ENCODE results near the gene EMP3. TPM values are rescaled to one million over a fixed set of nuclear protein-coding genes. Genes with fewer than 3 reads are reported as not detected.

The EMP3 gene
- total and polyA plus RNA-seq, 2 of the 13 experiments (the other 11 are each of a cell fraction or from before 2014, with no cell fraction given), result 2.2 to 7.8 TPM

DNA sequence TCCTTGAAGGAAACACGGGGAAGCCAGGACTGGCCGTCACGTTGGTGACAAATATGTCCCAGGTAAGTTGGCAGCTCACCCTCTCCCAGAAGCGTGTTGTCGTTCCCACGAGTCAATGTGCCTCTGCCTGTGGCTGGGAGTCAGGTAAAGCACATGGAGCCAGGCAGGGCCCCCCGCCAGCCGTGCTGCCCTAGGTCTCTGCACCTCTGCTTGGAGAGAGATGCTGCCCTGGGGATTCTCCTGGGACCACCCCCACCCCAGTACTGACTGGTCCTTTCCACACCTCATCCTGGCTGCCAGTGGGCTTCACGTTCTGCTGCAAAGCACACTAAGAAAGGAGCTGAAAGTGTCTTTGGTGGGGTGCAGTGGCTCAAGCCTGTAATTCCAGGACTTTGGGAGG is 45.6 kb upstream of the EMP3 start:
- Histone ChIP-seq H3K9me3 (ENCODE audit: low read length) (peaks cover 8% of the 10 kb centered on the region), H3K27ac (ENCODE audit: extremely low read length, insufficient read depth, low read length) (no peak overlapping the region), H2AFZ (ENCODE audit: low read length) (no peak overlapping the region), H3K79me2 (ENCODE audit: insufficient read depth, low read length) (no peaks in the 10 kb centered on the region), H3K4me2 (ENCODE audit: low read depth, low read length) (no peak overlapping the region), H3K4me3 (replicated peaks in 1 of 3; ENCODE audit: insufficient read depth in 1 of 3, low read depth in 2 of 3, low read length in 3 of 3) (no peak overlapping the region), H4K20me1 (ENCODE audit: insufficient read depth, low read length) (no peaks in the 10 kb centered on the region), H3K4me1 (ENCODE audit: insufficient read depth, low read length) (no peaks in the 10 kb centered on the region), H3K27me3 (ENCODE audit: control insufficient read depth in 1 of 2, insufficient read depth in 2 of 2, low read length in 2 of 2) (no peaks in the 10 kb centered on the region), H3K9ac (ENCODE audit: insufficient read depth, low read depth, low read length) (no peak overlapping the region), H3K36me3 (replicated peaks in 1 of 2; ENCODE audit: control insufficient read depth in 1 of 2, insufficient read depth in 2 of 2, low read length in 2 of 2) (peaks cover 12 to 25% of the 10 kb centered on the region in 2 experiments)
- FAIRE-seq, result no peak
- no peak for DNase-seq (ENCODE audit: low spot score)
- ATAC-seq, result no peak
- TF ChIP-seq ZNF614 (CRISPR knock-in tag; IDR thresholded peaks at IDR 0.05; ENCODE audit: borderline replicate concordance) (no peak), RFX5 (IDR thresholded peaks at IDR 0.05; ENCODE audit: low read depth, low read length) (no peak), CC2D1A (CRISPR knock-in tag; IDR thresholded peaks at IDR 0.05) (no peak), ZNF747 (CRISPR knock-in tag; IDR thresholded peaks at IDR 0.05; ENCODE audit: borderline replicate concordance) (no peak), KDM3A (CRISPR knock-in tag; IDR thresholded peaks at IDR 0.05; ENCODE audit: low read depth) (no peak), JUN (CRISPR knock-in tag; IDR thresholded peaks at IDR 0.05) (no peak), MAFG (CRISPR knock-in tag; IDR thresholded peaks at IDR 0.05) (no peak), HMGA1 (CRISPR knock-in tag; conservative IDR thresholded peaks at IDR 0.05) (no peak), CCAR2 (optimal IDR thresholded peaks at IDR 0.05; ENCODE audit: low read depth, low read length) (no peak), ZNF83 (CRISPR knock-in tag; IDR thresholded peaks at IDR 0.05; ENCODE audit: borderline replicate concordance) (no peak), ISX (CRISPR knock-in tag; conservative IDR thresholded peaks at IDR 0.05) (no peak)
- TF ChIP-seq, protein P1, sequence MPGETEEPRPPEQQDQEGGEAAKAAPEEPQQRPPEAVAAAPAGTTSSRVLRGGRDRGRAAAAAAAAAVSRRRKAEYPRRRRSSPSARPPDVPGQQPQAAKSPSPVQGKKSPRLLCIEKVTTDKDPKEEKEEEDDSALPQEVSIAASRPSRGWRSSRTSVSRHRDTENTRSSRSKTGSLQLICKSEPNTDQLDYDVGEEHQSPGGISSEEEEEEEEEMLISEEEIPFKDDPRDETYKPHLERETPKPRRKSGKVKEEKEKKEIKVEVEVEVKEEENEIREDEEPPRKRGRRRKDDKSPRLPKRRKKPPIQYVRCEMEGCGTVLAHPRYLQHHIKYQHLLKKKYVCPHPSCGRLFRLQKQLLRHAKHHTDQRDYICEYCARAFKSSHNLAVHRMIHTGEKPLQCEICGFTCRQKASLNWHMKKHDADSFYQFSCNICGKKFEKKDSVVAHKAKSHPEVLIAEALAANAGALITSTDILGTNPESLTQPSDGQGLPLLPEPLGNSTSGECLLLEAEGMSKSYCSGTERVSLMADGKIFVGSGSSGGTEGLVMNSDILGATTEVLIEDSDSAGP (CRISPR knock-in tag; IDR thresholded peaks at IDR 0.05; ENCODE audit: borderline replicate concordance), result no peak
- BruUV-seq (replicated peaks), result no TSS peak
- in situ Hi-C loops (cut with HindIII; ENCODE audit: extremely low pct_ligation_motif_present, low pct_unique_long_range_greater_than_20kb) (no loop called here), intact Hi-C loops (cut with micrococcal nuclease; ENCODE audit: unreplicated experiment) (no loop called here)
- ChIA-PET POLR2A (interaction anchor here (1.1 kb wide), 1 partner anchor 20 kb away, joined by 3 read pairs; no protein-coding TSS in a partner anchor), CTCF (ENCODE audit: low intra/inter-chr PET ratio, low total read pairs) (no interaction called here)
- WGBS (ENCODE audit: low lambda C conversion rate), result 94% methylated on average over 6 of the region's 9 CpGs
